SK-N-SH (cell line): ENCODE measurements around the gene CAPN3.

Experiments
- CHD2 ChIP-seq: fragments of 150-350 bp; IDR thresholded peaks from 2 replicates; pipeline ENCODE4 v1.6.1; 2018; ENCODE audit warnings: low read length; ENCODE audit not compliant: partially characterized antibody
- CTCF ChIP-seq: fragments of 200-600 bp; sonication (generic); IDR thresholded peaks from 2 replicates; pipeline ENCODE4 v1.6.1; 2017; ENCODE audit warnings: antibody characterized with exemption, mild to moderate bottlenecking, moderate library complexity
- EP300 ChIP-seq, 2 experiments: IDR thresholded peaks; 2 replicates each; pipeline versions ENCODE4 v1.4.0 to v1.6.1; 2012; ENCODE audit warnings: borderline replicate concordance in 1 of 2, low read depth in 1 of 2, low read length in 1 of 2
- FOSL2 ChIP-seq: IDR thresholded peaks from 2 replicates; pipeline ENCODE4 v1.4.0; 2012; ENCODE audit warnings: low read depth, mild to moderate bottlenecking, moderate library complexity, borderline replicate concordance
- NFIC ChIP-seq: IDR thresholded peaks from 2 replicates; pipeline ENCODE4 v1.4.0; 2012; ENCODE audit warnings: borderline replicate concordance
- POLR2AphosphoS5 ChIP-seq: IDR thresholded peaks from 2 replicates; pipeline ENCODE4 v1.6.1; 2012; ENCODE audit warnings: low read depth, low read length
- TAF1 ChIP-seq: IDR thresholded peaks from 2 replicates; pipeline ENCODE4 v1.6.1; 2012; ENCODE audit warnings: low read depth, mild to moderate bottlenecking, low read length, moderate library complexity, borderline replicate concordance
- TCF12 ChIP-seq: IDR thresholded peaks from 2 replicates; pipeline ENCODE4 v1.4.0; 2012
- USF2 ChIP-seq: fragments of 150-350 bp; IDR thresholded peaks from 2 replicates; pipeline ENCODE4 v1.6.1; 2017; ENCODE audit warnings: antibody characterized with exemption, low read length, low read depth, borderline replicate concordance

GRCh38 chr15:42453826-42454225, 94.5 kb downstream of the CAPN3 start:
- TF ChIP-seq CHD2 (no peak), CTCF (no peak), NFIC (no peak), POLR2AphosphoS5 (no peak), TAF1 (no peak), FOSL2 (no peak), USF2 (no peak), EP300 (IDR thresholded peaks at IDR 0.05; ENCODE audit: borderline replicate concordance in 1 of 2, low read depth in 1 of 2, low read length in 1 of 2) (no peak), TCF12 (no peak)
